Measurements from ENCODE around the gene FLAD1.
A peak's percentile ranks its signal among the peaks of the same experiment; 100 is the strongest.

Gene FLAD1

GRCh38 chr1:154982897-154983648, at the start of gene FLAD1:
FLAD1 (plus strand) TSS chr1:154983344; CDS start chr1:154983695, 351 bp downstream.
- DNase-seq, result peak; percentile 96

- DNase-seq, result no peak
Measured at GRCh38 chr1:154934358-154934948, 48.7 kb upstream of the FLAD1 start.

- DNase-seq, result no peak
Measured at GRCh38 chr1:154935749-154936554, 47.2 kb upstream of the FLAD1 start.

DNA sequence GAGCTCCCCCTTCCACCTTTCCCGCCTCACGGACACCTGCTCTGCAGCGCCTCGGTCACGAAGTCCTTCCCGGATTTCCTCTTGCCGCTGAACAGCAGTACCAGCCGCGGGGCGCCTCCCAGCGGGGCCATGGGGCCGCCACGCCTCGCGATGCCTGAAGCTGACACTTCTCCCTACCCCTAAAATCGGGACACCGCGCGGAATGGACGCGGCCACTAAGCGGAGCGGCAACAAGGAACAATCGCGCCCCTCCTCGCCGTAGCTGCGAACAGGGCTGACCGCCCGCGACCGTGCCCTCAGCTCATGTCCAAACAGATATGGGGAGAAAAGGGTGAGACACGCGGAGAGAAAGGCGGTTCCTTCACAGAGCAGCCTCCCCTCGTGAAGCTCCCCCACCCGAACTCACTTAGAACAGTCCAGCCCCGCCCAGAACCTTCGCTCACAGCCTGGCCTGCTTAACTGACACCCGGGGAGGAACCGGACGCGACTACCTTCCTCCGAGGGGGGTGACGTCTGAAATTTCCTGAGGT, 46.5 kb upstream of the FLAD1 start, which contains the start of gene PMVK:
Gene PMVK (minus strand): TSS at position 165 of the 530 bp plus-strand sequence. CDS start 34 bp downstream, at position 131.
- DNase-seq, result peak; percentile 97

- peak; percentile 93 for DNase-seq
Measured at GRCh38 chr1:154937085-154937987, 45.8 kb upstream of the FLAD1 start.

GRCh38 chr1:154937988-154938386, 45.2 kb upstream of the FLAD1 start:
- DNase-seq, result no peak

- DNase-seq, result no peak
Measured at GRCh38 chr1:154938604-154939399, 44.3 kb upstream of the FLAD1 start.

DNA sequence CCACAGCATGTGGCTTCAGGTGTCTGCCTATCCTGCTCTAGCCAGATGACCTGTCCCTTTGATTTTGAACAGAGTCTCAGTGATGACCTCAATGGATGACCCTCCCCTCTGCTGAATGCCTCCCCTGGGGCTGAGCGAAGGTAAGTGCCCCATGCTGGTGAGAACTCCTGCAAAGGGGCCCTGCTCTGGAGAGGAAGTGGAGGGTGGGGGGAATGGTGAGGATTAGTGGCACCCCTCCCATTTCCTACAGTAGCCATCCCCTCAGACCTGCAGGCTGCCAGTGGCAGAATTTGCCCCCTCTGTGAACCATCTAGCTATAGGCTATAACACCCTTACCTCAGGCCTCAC, 43.0 kb upstream of the FLAD1 start:
- DNase-seq, result no peak

DNA sequence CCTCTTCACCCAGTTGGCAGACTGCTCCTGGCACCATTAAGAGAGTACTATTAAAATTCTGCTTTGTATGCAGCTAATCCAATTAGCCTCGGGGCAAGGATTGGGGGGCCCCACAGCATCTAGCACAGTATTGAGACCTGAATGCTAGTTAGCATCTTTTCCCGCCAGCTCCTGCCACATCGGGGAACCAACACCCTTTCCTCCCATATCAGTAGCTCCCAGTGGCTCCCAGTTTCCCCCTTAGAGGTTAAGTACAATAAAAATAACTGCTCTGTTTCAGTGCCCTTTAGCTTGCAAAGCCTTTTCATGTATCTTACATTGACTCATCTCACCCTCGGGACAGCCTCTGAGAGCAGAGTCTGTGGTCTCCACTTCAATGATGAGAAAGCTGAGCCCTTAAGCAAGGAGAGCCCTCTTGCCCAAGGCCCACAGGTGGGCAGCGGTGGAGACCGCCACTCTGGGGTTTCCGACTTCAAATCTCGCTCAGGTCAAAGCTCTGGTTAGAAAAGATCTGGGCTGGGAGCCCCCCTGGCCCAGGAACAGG, 42.4 kb upstream of the FLAD1 start:
- no peak for DNase-seq

- DNase-seq, result no peak
Measured at GRCh38 chr1:154941333-154942013, 41.7 kb upstream of the FLAD1 start.

DNA sequence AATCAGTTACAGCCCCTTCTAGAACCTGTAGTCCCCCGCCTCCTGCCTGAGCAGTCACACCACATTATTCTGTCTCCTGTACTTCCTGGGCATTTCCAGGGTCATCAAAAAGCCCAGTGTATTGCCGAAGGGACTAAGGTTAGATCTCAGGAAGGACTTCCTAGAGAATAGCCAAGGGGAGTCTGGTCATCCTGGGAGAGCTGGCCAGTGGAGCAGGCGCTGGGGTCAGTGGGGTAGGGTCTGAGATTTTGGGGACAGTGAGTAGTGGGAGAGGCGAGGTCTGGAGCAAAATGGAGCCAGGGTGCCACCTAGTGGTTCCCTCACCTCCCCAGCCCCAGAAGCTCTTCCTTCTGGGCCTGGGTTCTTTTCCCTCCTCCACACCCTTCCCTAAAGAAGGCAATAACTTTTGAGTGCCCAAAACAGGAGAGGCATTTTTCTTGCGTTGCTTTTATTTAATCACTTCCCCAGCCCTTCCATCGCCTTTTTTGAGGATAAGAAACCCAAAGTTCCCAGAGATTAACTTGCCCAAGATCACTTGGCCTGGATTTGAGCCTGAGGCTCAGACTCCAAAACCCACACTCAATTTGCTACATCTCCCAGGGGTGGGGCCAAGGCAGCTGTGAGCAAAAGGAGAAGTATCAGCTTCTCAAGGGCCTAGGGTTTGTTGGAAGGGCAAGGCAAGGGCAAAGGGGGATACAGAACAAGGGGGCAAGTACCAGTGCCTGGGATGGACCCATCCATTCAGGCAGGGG, 39.3 kb upstream of the FLAD1 start:
- peak; percentile 61 for DNase-seq

- no peak for DNase-seq
Measured at GRCh38 chr1:154944401-154945159, 38.6 kb upstream of the FLAD1 start.

GRCh38 chr1:154945160-154945961, 37.8 kb upstream of the FLAD1 start:
- no peak for DNase-seq

DNA sequence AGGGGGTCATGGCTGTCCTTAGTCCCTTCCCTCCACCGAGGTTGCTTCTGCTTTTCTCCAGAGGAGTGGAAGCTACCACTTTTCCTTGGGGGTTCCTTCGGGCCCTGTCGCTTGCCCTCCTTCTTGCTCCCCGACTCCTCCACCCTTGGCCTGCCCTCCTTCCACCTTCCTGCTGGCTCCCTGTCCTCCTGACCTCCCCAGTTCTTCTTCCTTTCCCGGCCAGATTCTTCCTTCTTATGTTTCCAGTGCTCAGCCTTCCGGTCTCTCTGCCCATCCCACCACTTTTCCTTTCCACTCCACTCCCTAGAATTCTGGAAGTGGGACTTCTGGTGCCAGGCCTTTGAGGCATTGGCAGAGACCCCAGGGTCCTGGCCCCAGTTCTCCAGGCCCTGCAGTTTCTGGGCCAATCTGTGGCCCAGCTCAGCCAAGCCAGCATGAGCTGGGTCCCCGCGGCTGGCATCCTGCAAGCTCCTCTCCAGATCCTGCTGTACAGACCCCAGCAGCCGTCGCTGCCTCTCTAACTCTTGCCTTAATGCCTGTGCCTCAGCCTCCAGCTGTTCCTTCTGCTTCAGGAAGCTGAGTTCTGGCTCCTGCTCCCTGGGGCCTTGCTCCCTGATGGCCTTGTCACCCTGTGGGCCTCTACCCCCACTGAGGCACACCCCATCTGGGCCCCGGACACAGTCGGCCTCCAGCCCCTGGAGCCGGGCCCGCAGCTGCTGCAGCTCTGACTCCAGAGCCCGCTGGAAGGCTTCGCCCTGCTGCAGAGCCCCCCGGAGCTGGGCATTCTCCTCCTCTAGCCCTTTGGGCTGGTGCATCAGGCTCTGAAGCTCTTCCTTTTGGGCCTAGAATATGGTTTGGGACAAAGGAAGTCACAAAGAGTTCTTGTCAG, 36.9 kb upstream of the FLAD1 start:
- no peak for DNase-seq

DNA sequence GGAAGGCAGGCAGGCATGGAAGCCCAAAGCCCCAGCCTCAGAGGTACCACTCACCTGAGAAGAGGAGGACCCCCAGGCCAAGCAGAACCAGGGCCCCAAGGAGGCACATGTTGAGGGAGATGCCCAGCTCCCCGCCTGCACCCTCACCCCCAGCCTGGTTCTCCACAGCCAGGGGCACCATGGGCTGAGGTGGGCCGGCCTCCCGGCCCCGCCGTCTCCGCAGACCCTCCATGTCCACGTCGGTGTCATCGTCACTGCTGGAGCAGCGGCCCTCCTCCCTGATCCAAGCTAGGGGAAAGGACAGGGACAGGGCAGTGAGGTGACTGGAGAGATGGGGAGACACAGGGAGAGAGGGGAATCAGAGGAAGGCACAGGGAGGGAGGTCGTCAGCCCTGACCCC, 35.1 kb upstream of the FLAD1 start:
- no peak for DNase-seq

- peak; percentile 84 for DNase-seq
Measured at GRCh38 chr1:154951901-154952657, 31.1 kb upstream of the FLAD1 start.

All from CD4-positive, alpha-beta T cell treated with Interleukin-6 for 4 hours (primary cell).